Lung (tissue), 12 donors: ENCODE measurements around the gene PPP2R1B. TPM values are rescaled to one million over a fixed set of nuclear protein-coding genes. Genes with fewer than 3 reads are reported as not detected.

Experiments
- ATAC-seq: fragments of 200-7000 bp; cut with Tn5 transposase; one replicate; pipeline ENCODE4 v1.9.1; 2020; ENCODE audit warnings: moderate number of reproducible peaks; ENCODE audit not compliant: insufficient read depth, low FRiP score
- DNase-seq, 3 donors: peaks; one replicate each; pipeline ENCODE4 v3.0.0-alpha.2; 2013 to 2017
- H3K27ac ChIP-seq, 2 donors: one replicate each; pipeline ENCODE4 v1.5.1; 2013; ENCODE audit warnings: mild to moderate bottlenecking in 2 of 2, moderate library complexity in 2 of 2, control low read depth in 1 of 2, inconsistent platforms in 1 of 2, low read depth in 1 of 2, low read length in 1 of 2
- H3K27me3 ChIP-seq, 3 donors: one replicate each; pipeline ENCODE4 v1.5.1; 2013; ENCODE audit warnings: low read length in 2 of 3; ENCODE audit not compliant: control insufficient read depth in 3 of 3, insufficient read depth in 3 of 3
- H3K36me3 ChIP-seq, 4 donors: one replicate each; pipeline ENCODE4 v1.5.1; 2013; ENCODE audit warnings: low read length in 4 of 4, mild to moderate bottlenecking in 1 of 4, moderate library complexity in 1 of 4; ENCODE audit not compliant: control insufficient read depth in 4 of 4, insufficient read depth in 4 of 4
- H3K4me1 ChIP-seq, 5 donors: one replicate each; pipeline ENCODE4 v1.5.1; 2013; ENCODE audit warnings: low read length in 5 of 5, mild to moderate bottlenecking in 2 of 5, moderate library complexity in 1 of 5; ENCODE audit not compliant: control insufficient read depth in 5 of 5, insufficient read depth in 5 of 5
- H3K4me3 ChIP-seq: one replicate; pipeline ENCODE4 v1.5.1; 2013; ENCODE audit warnings: mild to moderate bottlenecking, control low read depth, moderate library complexity
- H3K9ac ChIP-seq, 2 donors: one replicate each; pipeline ENCODE4 v1.5.1; 2013; ENCODE audit warnings: low read length in 2 of 2, control low read depth in 1 of 2; ENCODE audit not compliant: insufficient read depth in 1 of 2
- H3K9me3 ChIP-seq, 4 donors: one replicate each; pipeline ENCODE4 v1.5.1; 2013; ENCODE audit warnings: low read length in 3 of 4, mild to moderate bottlenecking in 1 of 4, moderate library complexity in 1 of 4; ENCODE audit not compliant: control insufficient read depth in 4 of 4, insufficient read depth in 3 of 4
- CTCF ChIP-seq: IDR thresholded peaks from 2 replicates; pipeline ENCODE4 v1.5.1; 2012; ENCODE audit warnings: mild to moderate bottlenecking; ENCODE audit errors: control extremely low read depth, extremely low read depth
- WGBS, 2 donors: extraction: QIAGEN DNeasy Blood & Tissue Kit; methylation state at CpG; one replicate each; pipeline ENCODE4 v1.1.7; 2013; 5-methylcytosine and 5-hydroxymethylcytosine counted together
- polyA plus RNA-seq, 2 donors: library from polyadenylated mRNA; stranded (reverse); fragments of 200-250 nt; gene quantifications; one replicate each; pipeline ENCODE4 v1.2.1, GENCODE V29; 2013
- total RNA-seq, 2 donors: library from RNA; depleted of rRNA in 1 of 2; stranded (reverse); fragments of >200 nt in 1 of 2; gene quantifications; one replicate each; pipeline ENCODE4 v1.2.1, GENCODE V29; 2014 to 2021
- donor health status: control.
- donor health status: control.
- donor health status: Bipolar disorder and iron deficiency.
- donor health status: healthy.
- donor health status: DM: yes; HTN: yes; CAD: no.

PPP2R1B gene
- total and polyA plus RNA-seq, 4 donors: 8.3 to 71.5 (median 20.4) TPM

GRCh38 chr11:111694851-111695250 lies 71.3 kb downstream of the PPP2R1B start:
- ATAC-seq (no peak), DNase-seq (peak; percentile 43 to 68 (median 62))
- peak overlapping the region in 1 of 2 donors; percentile 77 for H3K27ac ChIP-seq
- H3K27me3 ChIP-seq: no peaks in the 10 kb centered on the region
- H3K4me1 ChIP-seq: peaks cover 5 to 20% (median 9%) of the 10 kb centered on the region in 5 donors
- no peaks in the 10 kb centered on the region for H3K9me3 ChIP-seq
- no peak overlapping the region for H3K9ac ChIP-seq
- H3K36me3 ChIP-seq: peaks cover 0 to 9% (median 2%) of the 10 kb centered on the region in 4 donors
- 35 to 74% methylated on average over 4 of the region's 4 CpGs for WGBS, 2 donors
- no peak for TF ChIP-seq CTCF
- H3K4me3 ChIP-seq: no peak overlapping the region

DNA sequence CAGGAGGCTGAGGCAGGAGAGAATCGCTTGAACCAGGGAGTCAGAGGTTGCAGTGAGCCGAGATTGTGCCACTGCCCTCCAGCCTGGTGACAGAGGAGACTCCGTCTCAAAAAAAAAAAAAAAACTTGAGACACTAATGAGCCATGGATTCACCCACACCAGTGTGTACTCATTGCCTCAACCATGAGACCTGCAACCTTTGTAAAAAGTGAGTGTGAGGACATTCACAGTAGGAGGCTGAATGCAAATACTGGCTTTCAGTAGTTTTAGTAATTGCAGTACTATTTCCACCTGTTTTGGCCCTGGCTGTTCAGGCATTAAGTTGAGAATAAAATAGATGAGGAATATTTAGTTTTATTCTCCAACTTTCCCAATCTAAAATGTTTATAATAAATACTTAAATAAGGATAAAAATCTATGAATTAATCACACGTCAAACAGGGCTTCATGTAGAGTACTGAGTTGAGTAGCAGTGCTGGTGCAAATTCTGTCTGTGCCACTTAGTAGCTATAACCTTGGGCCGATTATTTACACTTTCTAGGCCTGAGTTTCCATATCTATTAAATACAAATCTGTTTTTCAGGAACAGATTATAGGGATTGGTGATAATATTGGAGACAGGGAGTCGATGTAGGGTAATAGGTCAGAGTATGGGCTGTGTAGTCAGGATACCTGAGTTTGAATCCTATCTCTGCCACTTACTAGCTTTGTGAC lies 72.8 kb downstream of the PPP2R1B start:
- WGBS, 2 donors: 92 to 94% methylated on average over 6 of the region's 6 CpGs
- Histone ChIP-seq H3K9me3 (no peaks in the 10 kb centered on the region), H3K27ac (peak overlapping the region in 1 of 2 donors; percentile 77), H3K36me3 (peaks cover 1 to 11% (median 6%) of the 10 kb centered on the region in 4 donors), H3K9ac (no peak overlapping the region), H3K4me3 (no peak overlapping the region), H3K4me1 (peaks cover 2 to 20% (median 9%) of the 10 kb centered on the region in 5 donors), H3K27me3 (no peaks in the 10 kb centered on the region)
- ATAC-seq (no peak), DNase-seq (no peak)
- no peak for TF ChIP-seq CTCF

GRCh38 chr11:111691741-111692140 lies 74.4 kb downstream of the PPP2R1B start:
- Histone ChIP-seq H3K36me3 (peaks cover 7 to 15% (median 9%) of the 10 kb centered on the region in 4 donors), H3K27ac (no peak overlapping the region), H3K27me3 (no peaks in the 10 kb centered on the region), H3K4me1 (peaks cover 2 to 16% (median 9%) of the 10 kb centered on the region in 5 donors), H3K9me3 (no peaks in the 10 kb centered on the region), H3K9ac (no peak overlapping the region), H3K4me3 (no peak overlapping the region)
- peak in 1 of 3 donors; percentile 54 for DNase-seq
- no peak for ATAC-seq
- TF ChIP-seq CTCF: no peak
- 88 to 94% methylated on average over 3 of the region's 3 CpGs for WGBS, 2 donors

DNA sequence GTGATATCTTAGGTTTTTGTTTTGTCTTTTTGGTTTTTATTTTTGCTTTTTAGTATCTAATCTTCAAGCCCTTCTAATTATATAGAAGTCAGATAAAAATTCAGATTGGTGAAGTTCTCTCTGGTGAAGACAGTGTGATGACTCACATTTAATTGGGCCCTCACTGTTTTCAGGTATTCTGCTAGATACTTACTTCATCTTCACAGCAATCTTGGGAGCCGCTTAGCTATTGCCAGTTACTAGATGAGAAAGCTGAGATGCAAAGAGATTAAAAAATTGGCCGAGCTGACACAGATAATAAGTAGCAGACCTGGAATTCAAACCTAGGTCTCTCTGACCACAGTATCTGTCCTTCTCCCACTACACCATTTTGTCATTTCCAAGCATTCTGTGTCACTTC lies 75.0 kb downstream of the PPP2R1B start:
- Histone ChIP-seq H3K4me1 (peaks cover 2 to 12% (median 5%) of the 10 kb centered on the region in 5 donors), H3K27ac (no peak overlapping the region), H3K9me3 (no peaks in the 10 kb centered on the region), H3K9ac (no peak overlapping the region), H3K27me3 (no peaks in the 10 kb centered on the region), H3K36me3 (peaks cover 7 to 15% (median 9%) of the 10 kb centered on the region in 4 donors), H3K4me3 (no peak overlapping the region)
- TF ChIP-seq CTCF: no peak
- 98 to 100% methylated on average over 2 of the region's 2 CpGs for WGBS, 2 donors
- ATAC-seq (no peak), DNase-seq (no peak)
